ENCODE measurements around the gene ROR1. TPM values are rescaled to one million over a fixed set of nuclear protein-coding genes. Genes with fewer than 3 reads are reported as not detected.
A peak's percentile ranks its signal among the peaks of the same experiment; 100 is the strongest.

ROR1 gene
- total RNA-seq, 1 experiment from 2014 or later, result 2.7 TPM

GRCh38 chr1:64172458-64172983 lies 398.7 kb downstream of the ROR1 start:
- ChIA-PET POLR2A (no interaction called here), RAD21 (ENCODE audit: low non-redundant PET in 1 of 2, low total read pairs in 2 of 2, uncharacterized antibody in 2 of 2, unreplicated experiment in 2 of 2) (no interaction called here), CTCF (no interaction called here)
- Histone ChIP-seq H2AFZ (ENCODE audit: low read depth, low read length, poor library complexity, severe bottlenecking) (no peak overlapping the region), H3K4me3 (replicated peaks in 1 of 2; ENCODE audit: low read depth in 1 of 2, low read length in 2 of 2) (no peak overlapping the region), H4K20me1 (ENCODE audit: insufficient read depth) (no peaks in the 10 kb centered on the region), H3K27me3 (ENCODE audit: insufficient read depth, low read length) (no peaks in the 10 kb centered on the region), H3K36me3 (ENCODE audit: control insufficient read depth in 1 of 2, insufficient read depth in 2 of 2, low read length in 2 of 2) (no peaks in the 10 kb centered on the region), H3K9me3 (ENCODE audit: control insufficient read depth in 1 of 2, insufficient read depth in 1 of 2, low read depth in 1 of 2, low read length in 2 of 2) (no peaks in the 10 kb centered on the region), H3K4me2 (ENCODE audit: low read length) (0 out of 2 replicates have a peak overlapping the region, but pooled peaks have one; percentile 8), H3K79me2 (ENCODE audit: insufficient read depth, low read length) (no peaks in the 10 kb centered on the region), H3K9me2 (ENCODE audit: insufficient read depth) (no peaks in the 10 kb centered on the region; the same call in 1 of the 2 replicates), H3K4me1 (ENCODE audit: control insufficient read depth in 1 of 2, insufficient read depth in 2 of 2, low read length in 2 of 2) (peaks cover 4 to 21% of the 10 kb centered on the region in 2 experiments; a peak in 3 of 4 replicates), H3K9ac (ENCODE audit: low read length) (no peak overlapping the region), H3K27ac (ENCODE audit: low read depth, low read length) (peak overlapping the region; percentile 53; the same call in 1 of the 2 replicates)
- DNase-seq (ENCODE audit: low read depth, low spot score) (no peak), ATAC-seq (no peak)
- no peak for TF ChIP-seq ZFX (IDR thresholded peaks at IDR 0.05)
- no peak for TF ChIP-seq REST (IDR thresholded peaks at IDR 0.05; ENCODE audit: low read depth)
- TF ChIP-seq POLR2AphosphoS5 (IDR thresholded peaks at IDR 0.05; ENCODE audit: low read depth, low read length), result no peak
- TF ChIP-seq ELF1 (IDR thresholded peaks at IDR 0.05; ENCODE audit: borderline replicate concordance, low read depth), result no peak
- TF ChIP-seq RAD21 (IDR thresholded peaks at IDR 0.05; ENCODE audit: low read depth), result no peak
- no peak for TF ChIP-seq SRF (IDR thresholded peaks at IDR 0.05; ENCODE audit: low read depth)
- no peak for TF ChIP-seq SP1 (IDR thresholded peaks at IDR 0.05; ENCODE audit: low read depth)
- TF ChIP-seq SIN3A (IDR thresholded peaks at IDR 0.05; ENCODE audit: low read depth), result no peak
- TF ChIP-seq, protein P1, sequence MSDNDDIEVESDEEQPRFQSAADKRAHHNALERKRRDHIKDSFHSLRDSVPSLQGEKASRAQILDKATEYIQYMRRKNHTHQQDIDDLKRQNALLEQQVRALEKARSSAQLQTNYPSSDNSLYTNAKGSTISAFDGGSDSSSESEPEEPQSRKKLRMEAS (IDR thresholded peaks at IDR 0.05), result no peak
- TF ChIP-seq EZH2 (IDR thresholded peaks at IDR 0.05), result no peak
- TF ChIP-seq CTCF (IDR thresholded peaks at IDR 0.05 in 2 of 3, conservative IDR thresholded peaks at IDR 0.05 in 1 of 3; ENCODE audit: borderline replicate concordance in 1 of 3, insufficient read depth in 1 of 3, low read depth in 2 of 3, low read length in 2 of 3), result no peak
- no peak for TF ChIP-seq YY1 (IDR thresholded peaks at IDR 0.05; ENCODE audit: extremely low read depth, insufficient replicate concordance, low read depth, low read length)
- TF ChIP-seq TCF7L2 (IDR thresholded peaks at IDR 0.05; ENCODE audit: borderline replicate concordance, extremely low read depth, insufficient read depth, insufficient read length), result no peak
- no peak for TF ChIP-seq FOSL1 (IDR thresholded peaks at IDR 0.05; ENCODE audit: low read depth)
- no peak for TF ChIP-seq ZBTB33 (IDR thresholded peaks at IDR 0.05; ENCODE audit: extremely low read depth, insufficient replicate concordance, low read length)
- TF ChIP-seq JUND (IDR thresholded peaks at IDR 0.05), result no peak
- no peak for TF ChIP-seq ZNF274 (IDR thresholded peaks at IDR 0.05; ENCODE audit: low read depth, low read length)
- no peak for TF ChIP-seq POLR2A (IDR thresholded peaks at IDR 0.05; ENCODE audit: borderline replicate concordance, extremely low read depth, insufficient read depth, insufficient read length)
- TF ChIP-seq CBX3 (IDR thresholded peaks at IDR 0.05; ENCODE audit: low read depth), result no peak
- no TSS peak for BruUV-seq (replicated peaks)
- intact Hi-C loops (cut with micrococcal nuclease), result no loop called here

Data from HCT116 (cell line).